ENCODE measurements around the gene ABCC11. TPM values are rescaled to one million over a fixed set of nuclear protein-coding genes. Genes with fewer than 3 reads are reported as not detected.

Gene ABCC11
- total RNA-seq, 1 experiment from 2014 or later, result 0.83 TPM

GRCh38 chr16:48146131-48146530 lies 101.2 kb downstream of the ABCC11 start:
- no peaks in the 10 kb centered on the region for H3K4me1 ChIP-seq (replicated peaks; ENCODE audit: insufficient read depth)
- H3K4me3 ChIP-seq, result no peak overlapping the region
- no peak overlapping the region for H3K4me2 ChIP-seq
- BruUV-seq (replicated peaks), result no TSS peak
- no peaks in the 10 kb centered on the region for H3F3A ChIP-seq (ENCODE audit: insufficient read depth, low read depth)
- TF ChIP-seq EZH2 (IDR thresholded peaks at IDR 0.05; ENCODE audit: low read depth), result no peak
- no peak for TF ChIP-seq CTCF (conservative IDR thresholded peaks at IDR 0.05)
- no peak overlapping the region for H2AFZ ChIP-seq
- peaks cover 5% of the 10 kb centered on the region; the same call in 1 of the 2 replicates for H3K9me3 ChIP-seq (ENCODE audit: insufficient read depth, low read depth)
- no peaks in the 10 kb centered on the region for H4K20me1 ChIP-seq (ENCODE audit: insufficient read depth)
- H3K9me2 ChIP-seq (ENCODE audit: insufficient read depth), result no peaks in the 10 kb centered on the region
- no peak overlapping the region for H3K27ac ChIP-seq
- ChIA-PET POLR2A (ENCODE audit: unreplicated experiment) (interaction anchor here (0.6 kb wide), 1 partner anchor 371 kb away, joined by 4 read pairs; no protein-coding TSS in a partner anchor), CTCF (no interaction called here)
- H3K36me3 ChIP-seq (ENCODE audit: low read depth), result peaks cover 4% of the 10 kb centered on the region; the same call in 1 of the 2 replicates
- intact Hi-C loops (cut with micrococcal nuclease; ENCODE audit: unreplicated experiment), result no loop called here
- H3K27me3 ChIP-seq (ENCODE audit: insufficient read depth, low read depth), result no peaks in the 10 kb centered on the region
- DNase-seq, result no peak
- H3K79me2 ChIP-seq (ENCODE audit: low read depth), result no peaks in the 10 kb centered on the region

GRCh38 chr16:48143812-48144368 lies 103.4 kb downstream of the ABCC11 start:
- CTCF ChIA-PET, result no interaction called here
- H3K4me3 ChIP-seq, result no peak overlapping the region
- no peak for TF ChIP-seq CTCF (conservative IDR thresholded peaks at IDR 0.05)
- TF ChIP-seq EZH2 (IDR thresholded peaks at IDR 0.05; ENCODE audit: low read depth), result no peak

GRCh38 chr16:48140821-48141220 lies 106.5 kb downstream of the ABCC11 start:
- Histone ChIP-seq H4K20me1 (ENCODE audit: insufficient read depth) (no peaks in the 10 kb centered on the region), H3F3A (ENCODE audit: insufficient read depth, low read depth) (no peaks in the 10 kb centered on the region), H2AFZ (no peak overlapping the region), H3K79me2 (ENCODE audit: low read depth) (no peaks in the 10 kb centered on the region), H3K36me3 (ENCODE audit: low read depth) (no peaks in the 10 kb centered on the region), H3K4me1 (replicated peaks; ENCODE audit: insufficient read depth) (no peaks in the 10 kb centered on the region), H3K9me2 (ENCODE audit: insufficient read depth) (no peaks in the 10 kb centered on the region), H3K4me3 (no peak overlapping the region), H3K9me3 (ENCODE audit: insufficient read depth, low read depth) (no peaks in the 10 kb centered on the region), H3K4me2 (no peak overlapping the region), H3K27ac (no peak overlapping the region), H3K27me3 (ENCODE audit: insufficient read depth, low read depth) (no peaks in the 10 kb centered on the region)
- intact Hi-C loops (cut with micrococcal nuclease; ENCODE audit: unreplicated experiment), result no loop called here
- BruUV-seq (replicated peaks), result no TSS peak
- DNase-seq, result no peak
- POLR2A ChIA-PET (ENCODE audit: unreplicated experiment), result no interaction called here
- TF ChIP-seq EZH2 (IDR thresholded peaks at IDR 0.05; ENCODE audit: low read depth) (no peak), CTCF (conservative IDR thresholded peaks at IDR 0.05) (no peak)
- CTCF ChIA-PET, result no interaction called here

More at GRCh38 chr16:48143812-48144368, 103.4 kb downstream of the ABCC11 start:
- BruUV-seq (replicated peaks), result no TSS peak
- no peaks in the 10 kb centered on the region for H3K9me2 ChIP-seq (ENCODE audit: insufficient read depth)
- no peaks in the 10 kb centered on the region for H3K36me3 ChIP-seq (ENCODE audit: low read depth)
- H3K79me2 ChIP-seq (ENCODE audit: low read depth), result no peaks in the 10 kb centered on the region
- H3K9me3 ChIP-seq (ENCODE audit: insufficient read depth, low read depth), result no peaks in the 10 kb centered on the region
- no peak overlapping the region for H3K4me2 ChIP-seq
- H3F3A ChIP-seq (ENCODE audit: insufficient read depth, low read depth), result no peaks in the 10 kb centered on the region
- no peak overlapping the region for H3K27ac ChIP-seq
- no peaks in the 10 kb centered on the region for H4K20me1 ChIP-seq (ENCODE audit: insufficient read depth)
- intact Hi-C loops (cut with micrococcal nuclease; ENCODE audit: unreplicated experiment), result no loop called here
- H3K27me3 ChIP-seq (ENCODE audit: insufficient read depth, low read depth), result no peaks in the 10 kb centered on the region
- no peak overlapping the region for H2AFZ ChIP-seq
- POLR2A ChIA-PET (ENCODE audit: unreplicated experiment), result no interaction called here
- no peaks in the 10 kb centered on the region for H3K4me1 ChIP-seq (replicated peaks; ENCODE audit: insufficient read depth)
- no peak for DNase-seq
